ENCODE data around the gene KCP.

KCP gene

DNA sequence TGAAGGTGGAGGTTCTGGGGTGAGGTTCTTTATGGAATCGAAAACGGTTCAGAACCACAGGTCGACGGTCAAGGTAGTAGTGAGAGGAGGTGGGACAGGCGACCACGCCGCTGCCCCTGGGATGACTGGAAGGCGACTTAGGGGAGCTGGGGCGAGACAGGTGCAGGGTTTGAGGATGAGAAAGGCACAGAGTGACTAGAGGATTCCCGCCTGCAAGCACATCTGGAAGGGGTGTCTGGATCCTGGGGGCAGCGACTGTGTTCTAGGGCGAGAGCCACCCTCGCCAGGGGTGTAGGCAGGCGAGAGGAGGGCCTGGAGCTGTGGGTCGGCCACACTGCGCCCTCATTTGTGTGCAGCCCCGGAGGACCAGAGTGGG, 26.8 kb upstream of the KCP start:
- DNase-seq (ENCODE audit: extremely low read depth, low read depth), result no peak
- TF ChIP-seq, protein P1, sequence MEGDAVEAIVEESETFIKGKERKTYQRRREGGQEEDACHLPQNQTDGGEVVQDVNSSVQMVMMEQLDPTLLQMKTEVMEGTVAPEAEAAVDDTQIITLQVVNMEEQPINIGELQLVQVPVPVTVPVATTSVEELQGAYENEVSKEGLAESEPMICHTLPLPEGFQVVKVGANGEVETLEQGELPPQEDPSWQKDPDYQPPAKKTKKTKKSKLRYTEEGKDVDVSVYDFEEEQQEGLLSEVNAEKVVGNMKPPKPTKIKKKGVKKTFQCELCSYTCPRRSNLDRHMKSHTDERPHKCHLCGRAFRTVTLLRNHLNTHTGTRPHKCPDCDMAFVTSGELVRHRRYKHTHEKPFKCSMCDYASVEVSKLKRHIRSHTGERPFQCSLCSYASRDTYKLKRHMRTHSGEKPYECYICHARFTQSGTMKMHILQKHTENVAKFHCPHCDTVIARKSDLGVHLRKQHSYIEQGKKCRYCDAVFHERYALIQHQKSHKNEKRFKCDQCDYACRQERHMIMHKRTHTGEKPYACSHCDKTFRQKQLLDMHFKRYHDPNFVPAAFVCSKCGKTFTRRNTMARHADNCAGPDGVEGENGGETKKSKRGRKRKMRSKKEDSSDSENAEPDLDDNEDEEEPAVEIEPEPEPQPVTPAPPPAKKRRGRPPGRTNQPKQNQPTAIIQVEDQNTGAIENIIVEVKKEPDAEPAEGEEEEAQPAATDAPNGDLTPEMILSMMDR (IDR thresholded peaks at IDR 0.05; ENCODE audit: low read depth, low read length), result no peak

DNA sequence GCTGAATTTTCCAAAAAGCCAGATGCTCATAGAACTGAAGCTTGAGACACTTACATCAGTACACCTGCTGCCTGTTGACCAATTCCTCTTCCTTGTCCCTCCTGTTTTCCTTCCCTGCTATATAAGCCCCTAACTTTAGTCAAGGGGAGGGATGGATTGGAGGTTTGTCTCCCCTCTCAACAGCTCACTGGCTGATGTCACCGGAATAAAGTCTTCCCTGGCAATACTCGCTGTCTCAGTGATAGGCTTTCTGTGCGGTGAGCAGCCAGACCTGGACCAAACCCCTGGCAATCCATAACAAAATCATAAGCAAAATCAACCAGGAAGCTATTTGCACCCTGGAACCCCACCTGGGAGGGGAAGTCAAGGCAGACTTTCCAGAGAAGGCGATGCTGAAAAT, 26.3 kb upstream of the KCP start:
- TF ChIP-seq, protein P1 (IDR thresholded peaks at IDR 0.05; ENCODE audit: low read depth, low read length), result no peak
- DNase-seq (ENCODE audit: extremely low read depth, low read depth), result no peak

DNA sequence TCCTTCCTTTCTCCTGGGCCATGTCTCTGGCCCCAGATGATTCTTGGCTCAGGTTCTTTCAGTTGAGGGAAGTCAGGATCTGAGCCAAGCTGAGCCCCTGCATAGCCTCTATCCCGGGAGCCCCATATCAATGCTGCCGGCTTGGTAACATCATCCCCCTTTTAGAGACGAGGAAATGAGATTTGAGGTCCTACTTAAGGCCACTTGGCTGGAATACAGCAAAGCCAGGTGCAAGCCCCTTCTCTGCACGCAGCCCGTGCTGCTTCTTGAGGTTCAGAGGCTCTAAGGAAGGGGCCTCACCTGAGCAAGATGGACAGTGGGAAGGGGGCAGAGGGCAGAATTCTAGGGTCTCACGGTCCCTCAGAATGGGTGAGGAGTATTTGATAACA, 24.8 kb upstream of the KCP start:
- DNase-seq (ENCODE audit: extremely low read depth, low read depth), result no peak

DNA sequence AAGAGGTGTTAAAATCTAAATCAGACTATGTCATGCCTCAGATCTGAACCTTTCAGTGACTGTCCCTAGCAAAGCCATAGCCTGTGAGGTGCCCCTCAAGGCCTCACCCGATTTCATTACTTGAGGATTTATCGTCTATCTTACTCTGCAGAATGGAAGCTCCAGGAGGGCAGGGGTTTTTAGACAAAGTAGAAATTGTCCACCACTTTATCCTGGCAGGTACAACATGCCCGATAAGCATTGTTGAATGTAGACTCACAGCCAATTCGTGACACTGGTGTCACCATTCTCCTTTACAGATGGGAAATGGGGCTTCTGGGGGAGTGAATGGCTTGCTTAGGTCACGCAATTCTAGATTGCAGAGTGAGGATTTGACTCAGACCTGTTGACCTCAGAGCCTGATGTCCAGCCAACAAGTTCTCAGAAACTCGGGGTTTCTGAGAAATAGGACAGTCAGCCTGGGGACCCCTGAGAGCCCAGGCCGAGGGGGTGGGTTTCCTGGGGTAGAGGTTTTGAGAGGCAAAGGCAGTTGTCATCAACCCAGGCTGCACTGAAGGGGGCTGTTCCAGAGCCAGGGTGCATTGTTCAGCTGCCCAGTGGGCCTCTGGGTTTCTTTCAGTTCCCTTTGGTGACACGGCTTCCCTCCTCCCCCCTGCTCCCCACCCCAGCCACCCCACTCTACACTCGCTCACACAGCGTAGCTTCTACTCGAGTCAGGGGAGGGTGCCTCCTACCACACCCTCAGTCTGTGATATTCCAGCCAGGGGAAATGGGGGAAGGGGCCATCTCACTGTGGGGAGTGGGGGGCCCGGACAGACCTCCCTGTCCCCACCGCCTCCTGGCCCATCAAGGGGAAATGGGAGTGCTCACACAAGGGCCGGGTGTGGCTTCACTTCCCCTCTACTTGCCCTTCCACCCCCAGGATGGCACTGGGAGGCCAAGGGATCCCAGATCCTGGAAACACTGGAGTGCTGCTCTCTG, 24.1 kb upstream of the KCP start:
- no peak for DNase-seq (ENCODE audit: extremely low read depth, low read depth)
- TF ChIP-seq, protein P1 (IDR thresholded peaks at IDR 0.05; ENCODE audit: low read depth, low read length), result no peak

More for the DNA sequence above, 24.8 kb upstream of the KCP start:
- TF ChIP-seq, protein P1 (IDR thresholded peaks at IDR 0.05; ENCODE audit: low read depth, low read length), result no peak

DNA sequence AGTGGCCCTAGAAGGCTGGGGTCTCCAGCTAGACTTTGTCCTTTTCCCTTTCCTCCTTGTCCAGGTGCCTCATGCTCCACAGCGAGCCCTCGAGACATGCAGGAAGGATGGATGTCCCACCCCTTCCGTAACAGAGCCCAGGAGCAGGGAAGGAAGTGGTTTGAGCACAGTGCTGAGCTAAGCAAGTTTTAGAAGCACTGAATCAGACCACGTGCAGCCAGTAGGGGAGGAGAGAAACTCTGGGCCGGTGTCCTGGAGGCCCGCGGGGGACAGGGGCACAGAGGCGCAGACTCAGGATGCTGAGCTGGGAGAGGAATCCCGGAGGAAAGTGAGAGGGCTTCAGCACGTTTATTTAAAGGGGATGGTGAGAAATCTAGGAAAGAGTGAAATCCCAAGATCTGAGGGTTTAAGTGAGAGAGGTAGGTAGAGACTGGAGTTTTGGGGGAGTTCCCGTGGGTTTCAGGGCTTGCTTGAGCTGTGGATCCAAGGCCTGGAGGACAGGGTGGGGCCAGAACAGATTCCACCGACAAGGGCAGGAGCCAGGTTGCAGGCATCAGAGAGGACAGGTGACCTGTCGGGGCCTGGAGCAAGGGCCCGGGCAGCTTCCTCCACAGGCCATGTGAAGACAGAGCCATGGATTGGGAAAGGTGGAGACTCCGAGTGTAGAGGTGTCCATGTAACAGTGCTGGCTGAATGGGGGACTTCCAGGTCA, 22.8 kb upstream of the KCP start:
- no peak for DNase-seq (ENCODE audit: extremely low read depth, low read depth)
- TF ChIP-seq, protein P1 (IDR thresholded peaks at IDR 0.05; ENCODE audit: low read depth, low read length), result no peak

DNA sequence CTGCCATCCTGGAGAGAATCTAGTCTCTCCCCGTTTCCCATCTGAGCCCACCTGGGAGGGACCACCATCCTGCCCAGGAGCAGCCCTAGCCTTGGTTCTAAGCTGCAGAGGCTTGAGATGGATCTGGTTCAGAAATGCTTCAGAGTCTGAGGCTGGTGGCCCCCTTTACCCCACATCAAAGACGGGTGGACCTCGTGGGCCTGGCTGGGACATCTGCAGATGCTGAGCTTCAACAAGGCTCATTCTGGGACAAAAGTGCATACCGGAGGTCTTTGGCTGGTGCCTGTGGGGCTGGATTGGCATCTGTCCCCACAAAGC, 22.3 kb upstream of the KCP start:
- TF ChIP-seq, protein P1 (IDR thresholded peaks at IDR 0.05; ENCODE audit: low read depth, low read length), result no peak
- DNase-seq (ENCODE audit: extremely low read depth, low read depth), result no peak
